ENCODE results near the gene SLC27A2.

The SLC27A2 gene

GRCh38 chr15:50278496-50278895 is 96.5 kb downstream of the SLC27A2 start:
- ChIA-PET POLR2A (ENCODE audit: low non-redundant PET) (no interaction called here), CTCF (interaction anchor here (1.4 kb wide), 1 partner anchor 38 kb away, joined by 3 read pairs; no protein-coding TSS in a partner anchor)
- no peak overlapping the region for H3K27ac ChIP-seq
- no peak for DNase-seq (ENCODE audit: low spot score)
- no peak for TF ChIP-seq CTCF (conservative IDR thresholded peaks at IDR 0.05; ENCODE audit: low read depth)

GRCh38 chr15:50280271-50280670 is 98.3 kb downstream of the SLC27A2 start:
- ChIA-PET CTCF (no interaction called here), POLR2A (ENCODE audit: low non-redundant PET) (no interaction called here)
- H3K27ac ChIP-seq = peak overlapping the region; percentile 81
- peak; percentile 30 for DNase-seq (ENCODE audit: low spot score)
- TF ChIP-seq CTCF (conservative IDR thresholded peaks at IDR 0.05; ENCODE audit: low read depth) = no peak

GRCh38 chr15:50281427-50281826 is 99.4 kb downstream of the SLC27A2 start:
- no peak for DNase-seq (ENCODE audit: low spot score)
- ChIA-PET POLR2A (ENCODE audit: low non-redundant PET) (no interaction called here), CTCF (no interaction called here)

More at GRCh38 chr15:50281427-50281826, 99.4 kb downstream of the SLC27A2 start:
- peak overlapping the region; percentile 47 for H3K27ac ChIP-seq
- TF ChIP-seq CTCF (conservative IDR thresholded peaks at IDR 0.05; ENCODE audit: low read depth) = no peak
